ENCODE results near the gene LARGE1.

The LARGE1 gene

DNA sequence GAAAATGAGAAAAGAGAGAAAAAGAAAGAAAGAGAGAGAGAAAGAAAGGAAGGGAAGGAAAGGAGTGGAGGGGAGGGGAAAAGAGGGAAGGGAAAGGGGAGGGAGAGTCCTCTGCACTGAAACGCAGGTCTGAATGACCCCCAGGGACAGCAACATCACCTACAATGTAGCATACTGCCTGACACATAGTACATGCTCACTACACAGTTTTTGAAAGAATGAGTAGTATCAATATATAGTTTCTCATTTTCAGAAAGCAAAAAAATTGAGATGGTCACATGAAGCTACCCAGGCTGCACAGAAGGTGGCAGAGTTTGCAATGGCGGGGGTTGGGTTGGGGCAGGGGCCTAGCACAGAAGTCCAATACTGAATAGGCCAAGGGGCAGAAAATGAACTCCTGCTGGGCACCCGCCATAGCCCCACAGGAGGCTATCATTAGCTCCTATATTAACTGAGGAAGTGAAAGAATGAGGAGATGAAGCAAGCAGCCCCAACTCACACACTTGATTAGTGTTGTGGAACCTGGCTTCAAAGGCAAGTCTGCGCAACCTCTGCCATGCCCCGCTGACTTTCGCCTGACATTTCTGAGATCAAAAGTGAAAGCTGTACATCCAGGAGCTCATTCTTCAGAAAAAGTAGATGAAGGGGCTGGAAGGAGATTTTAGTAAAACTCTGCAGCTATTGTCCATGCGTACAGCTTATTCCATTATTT lies 620.9 kb downstream of the LARGE1 start:
- Histone ChIP-seq H3K4me1 (ENCODE audit: insufficient read depth, low read length, severe bottlenecking) (peaks cover 45% of the 10 kb centered on the region), H4K20me1 (ENCODE audit: insufficient read depth, low read length) (no peaks in the 10 kb centered on the region), H3F3A (ENCODE audit: insufficient read depth, low read length) (no peaks in the 10 kb centered on the region), H3K9me3 (ENCODE audit: low read length) (no peaks in the 10 kb centered on the region), H3K79me2 (ENCODE audit: insufficient read depth, low read length) (no peaks in the 10 kb centered on the region), H3K4me3 (ENCODE audit: low read depth, low read length, poor library complexity, severe bottlenecking) (no peak overlapping the region), H3K27me3 (ENCODE audit: insufficient read depth, low read length) (no peaks in the 10 kb centered on the region), H3K4me2 (ENCODE audit: low read length) (peak overlapping the region; percentile 55), H2AFZ (ENCODE audit: low read length) (no peak overlapping the region), H3K27ac (ENCODE audit: low read depth, low read length, poor library complexity, severe bottlenecking) (peak overlapping the region; percentile 85), H3K9me2 (ENCODE audit: low read depth, low read length) (no peaks in the 10 kb centered on the region), H3K36me3 (ENCODE audit: insufficient read depth, low read length) (no peaks in the 10 kb centered on the region), H3K9ac (ENCODE audit: low read length) (no peak overlapping the region)
- TF ChIP-seq, protein P1, sequence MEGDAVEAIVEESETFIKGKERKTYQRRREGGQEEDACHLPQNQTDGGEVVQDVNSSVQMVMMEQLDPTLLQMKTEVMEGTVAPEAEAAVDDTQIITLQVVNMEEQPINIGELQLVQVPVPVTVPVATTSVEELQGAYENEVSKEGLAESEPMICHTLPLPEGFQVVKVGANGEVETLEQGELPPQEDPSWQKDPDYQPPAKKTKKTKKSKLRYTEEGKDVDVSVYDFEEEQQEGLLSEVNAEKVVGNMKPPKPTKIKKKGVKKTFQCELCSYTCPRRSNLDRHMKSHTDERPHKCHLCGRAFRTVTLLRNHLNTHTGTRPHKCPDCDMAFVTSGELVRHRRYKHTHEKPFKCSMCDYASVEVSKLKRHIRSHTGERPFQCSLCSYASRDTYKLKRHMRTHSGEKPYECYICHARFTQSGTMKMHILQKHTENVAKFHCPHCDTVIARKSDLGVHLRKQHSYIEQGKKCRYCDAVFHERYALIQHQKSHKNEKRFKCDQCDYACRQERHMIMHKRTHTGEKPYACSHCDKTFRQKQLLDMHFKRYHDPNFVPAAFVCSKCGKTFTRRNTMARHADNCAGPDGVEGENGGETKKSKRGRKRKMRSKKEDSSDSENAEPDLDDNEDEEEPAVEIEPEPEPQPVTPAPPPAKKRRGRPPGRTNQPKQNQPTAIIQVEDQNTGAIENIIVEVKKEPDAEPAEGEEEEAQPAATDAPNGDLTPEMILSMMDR (IDR thresholded peaks at IDR 0.05; ENCODE audit: low read length) = peak; percentile 17; the same call in 1 of the 2 replicates
- no peak for TF ChIP-seq EZH2 (IDR thresholded peaks at IDR 0.05; ENCODE audit: borderline replicate concordance, low read length)

GRCh38 chr22:33296941-33297340 lies 623.3 kb downstream of the LARGE1 start:
- Histone ChIP-seq H3K4me1 (ENCODE audit: insufficient read depth, low read length, severe bottlenecking) (peaks cover 35% of the 10 kb centered on the region), H3K27ac (ENCODE audit: low read depth, low read length, poor library complexity, severe bottlenecking) (no peak overlapping the region), H3K79me2 (ENCODE audit: insufficient read depth, low read length) (no peaks in the 10 kb centered on the region), H3K9ac (ENCODE audit: low read length) (no peak overlapping the region), H3K4me2 (ENCODE audit: low read length) (no peak overlapping the region), H4K20me1 (ENCODE audit: insufficient read depth, low read length) (no peaks in the 10 kb centered on the region), H3K4me3 (ENCODE audit: low read depth, low read length, poor library complexity, severe bottlenecking) (no peak overlapping the region), H2AFZ (ENCODE audit: low read length) (no peak overlapping the region), H3K27me3 (ENCODE audit: insufficient read depth, low read length) (no peaks in the 10 kb centered on the region), H3K36me3 (ENCODE audit: insufficient read depth, low read length) (no peaks in the 10 kb centered on the region), H3F3A (ENCODE audit: insufficient read depth, low read length) (no peaks in the 10 kb centered on the region), H3K9me3 (ENCODE audit: low read length) (no peaks in the 10 kb centered on the region), H3K9me2 (ENCODE audit: low read depth, low read length) (no peaks in the 10 kb centered on the region)
- TF ChIP-seq EZH2 (IDR thresholded peaks at IDR 0.05; ENCODE audit: borderline replicate concordance, low read length) = no peak
- TF ChIP-seq, protein P1 (IDR thresholded peaks at IDR 0.05; ENCODE audit: low read length) = no peak

- no peak overlapping the region for H2AFZ ChIP-seq (ENCODE audit: low read length)
- H3F3A ChIP-seq (ENCODE audit: insufficient read depth, low read length) = no peaks in the 10 kb centered on the region
- H4K20me1 ChIP-seq (ENCODE audit: insufficient read depth, low read length) = no peaks in the 10 kb centered on the region
- no peak overlapping the region for H3K27ac ChIP-seq (ENCODE audit: low read depth, low read length, poor library complexity, severe bottlenecking)
- no peaks in the 10 kb centered on the region for H3K4me1 ChIP-seq (ENCODE audit: insufficient read depth, low read length, severe bottlenecking)
- H3K36me3 ChIP-seq (ENCODE audit: insufficient read depth, low read length) = no peaks in the 10 kb centered on the region
- no peak overlapping the region for H3K4me3 ChIP-seq (ENCODE audit: low read depth, low read length, poor library complexity, severe bottlenecking)
- no peak overlapping the region for H3K9ac ChIP-seq (ENCODE audit: low read length)
- no peaks in the 10 kb centered on the region for H3K9me3 ChIP-seq (ENCODE audit: low read length)
- H3K79me2 ChIP-seq (ENCODE audit: insufficient read depth, low read length) = no peaks in the 10 kb centered on the region
- H3K27me3 ChIP-seq (ENCODE audit: insufficient read depth, low read length) = no peaks in the 10 kb centered on the region
- no peak overlapping the region for H3K4me2 ChIP-seq (ENCODE audit: low read length)
- TF ChIP-seq, protein P1 (IDR thresholded peaks at IDR 0.05; ENCODE audit: low read length) = no peak
- no peak for TF ChIP-seq EZH2 (IDR thresholded peaks at IDR 0.05; ENCODE audit: borderline replicate concordance, low read length)
- no peaks in the 10 kb centered on the region for H3K9me2 ChIP-seq (ENCODE audit: low read depth, low read length)
Observed at GRCh38 chr22:33288078-33288477, 632.2 kb downstream of the LARGE1 start.
